Left renal cortex interstitium (tissue), 4 donors: ENCODE data around the gene P2RX3. TPM values are rescaled to one million over a fixed set of nuclear protein-coding genes. Genes with fewer than 3 reads are reported as not detected.

ENCODE experiments used
- DNase-seq, 4 donors: peaks; one replicate each; pipeline ENCODE4 v3.0.0-alpha.2; 2013; ENCODE audit warnings: low read depth in 4 of 4, low spot score in 2 of 4, missing footprints in 1 of 4
- polyA plus RNA-seq, 4 donors: library from polyadenylated mRNA; unstranded; fragments of 120-200 nt; gene quantifications; one replicate each; pipeline ENCODE4 v1.2.1, GENCODE V29; 2013; ENCODE audit not compliant: insufficient read length in 4 of 4

Gene P2RX3
- polyA plus RNA-seq, 4 donors: 0.46 to 0.85 (median 0.70) TPM

GRCh38 chr11:57414612-57415212 is 76.6 kb downstream of the P2RX3 start:
- no peak for DNase-seq

- DNase-seq: no peak
Measured at GRCh38 chr11:57416436-57416835, 78.3 kb downstream of the P2RX3 start.

GRCh38 chr11:57417056-57417455 is 78.9 kb downstream of the P2RX3 start:
- DNase-seq: no peak

- no peak for DNase-seq
Measured at GRCh38 chr11:57418131-57418530, 80.0 kb downstream of the P2RX3 start.

GRCh38 chr11:57419146-57419545 is 81.0 kb downstream of the P2RX3 start:
- no peak for DNase-seq

GRCh38 chr11:57421066-57421465 is 82.9 kb downstream of the P2RX3 start:
- DNase-seq: no peak

GRCh38 chr11:57421805-57422204 is 83.7 kb downstream of the P2RX3 start:
- no peak for DNase-seq

Other genes with a start within 250 kb of the P2RX3 start
- 1 to 10 TPM; 4.9 to 5.7 (median 5.5) TPM for gene LRRC55, start 156.4 kb upstream of the P2RX3 start, polyA plus RNA-seq
- gene APLNR, start 101.1 kb upstream of the P2RX3 start, polyA plus RNA-seq: 100 to 1,000 TPM in 1 of 4 donors, 10 to 100 TPM in 3; 76.7 to 107 (median 94.6) TPM
- gene TNKS1BP1, start 13.4 kb upstream of the P2RX3 start, polyA plus RNA-seq: 10 to 100 TPM; 65.8 to 74.5 (median 68.7) TPM
- 100 to 1,000 TPM; 169 to 189 (median 183) TPM for gene SSRP1, start 2.5 kb upstream of the P2RX3 start, polyA plus RNA-seq
- gene PRG3, start 42.8 kb downstream of the P2RX3 start, polyA plus RNA-seq: 1 to 10 TPM in 1 of 4 donors, under 1 TPM in 3; 0.21 to 1.2 (median 0.69) TPM
- 1 to 10 TPM in 2 of 4 donors, under 1 TPM in 2; 0.22 to 3.1 (median 1.1) TPM for gene PRG2, start 52.3 kb downstream of the P2RX3 start, polyA plus RNA-seq
- 10 to 100 TPM; 19.8 to 24.7 (median 22.7) TPM for gene SLC43A3, start 88.8 kb downstream of the P2RX3 start, polyA plus RNA-seq
- 1 to 10 TPM; 3.0 to 3.9 (median 3.2) TPM for gene RTN4RL2, start 122.2 kb downstream of the P2RX3 start, polyA plus RNA-seq
- 1 to 10 TPM; 6.7 to 8.8 (median 7.0) TPM for gene SLC43A1, start 177.3 kb downstream of the P2RX3 start, polyA plus RNA-seq
- gene TIMM10, start 192.4 kb downstream of the P2RX3 start, polyA plus RNA-seq: 10 to 100 TPM; 45.8 to 59.3 (median 52.2) TPM
- under 1 TPM; 0.11 to 0.46 (median 0.22) TPM for gene SMTNL1, start 199.2 kb downstream of the P2RX3 start, polyA plus RNA-seq
- gene UBE2L6, start 229.3 kb downstream of the P2RX3 start, polyA plus RNA-seq: 10 to 100 TPM; 32.3 to 47.6 (median 44.0) TPM